Stimulated activated CD8-positive, alpha-beta memory T cell treated with anti-CD3 and anti-CD28 coated beads, Interleukin-7, amount 100 ng/mL, for 48 hours (primary cell): Measurements from ENCODE around the gene GAD2.

Source experiments
- DNase-seq, 2 donors: peaks; one replicate each; pipeline ENCODE4 v3.0.0-alpha.2; 2020; ENCODE audit warnings: low read depth in 1 of 2; ENCODE audit errors: extremely low read depth in 1 of 2

GAD2 gene

DNA sequence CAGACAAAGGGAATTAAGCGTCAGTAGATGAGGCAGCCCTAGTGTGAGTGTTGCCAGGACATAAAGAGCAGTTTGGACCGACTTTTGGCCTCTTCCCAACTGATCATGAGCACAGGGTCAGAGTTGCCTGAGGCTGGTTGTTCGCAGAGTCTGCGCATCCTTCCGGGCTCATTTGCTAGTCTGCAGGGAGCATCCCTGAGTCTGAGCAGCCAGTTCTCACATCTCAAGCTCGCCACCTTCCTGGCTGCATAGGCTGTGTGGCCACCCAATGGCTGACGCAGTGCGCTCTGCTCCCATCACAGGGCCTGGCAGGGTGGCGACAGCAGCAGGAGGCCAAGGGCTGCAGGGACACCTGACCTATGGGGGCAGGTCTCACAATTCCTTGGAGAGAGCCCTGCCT, 5.0 kb downstream of the GAD2 start:
- DNase-seq, result no peak

DNA sequence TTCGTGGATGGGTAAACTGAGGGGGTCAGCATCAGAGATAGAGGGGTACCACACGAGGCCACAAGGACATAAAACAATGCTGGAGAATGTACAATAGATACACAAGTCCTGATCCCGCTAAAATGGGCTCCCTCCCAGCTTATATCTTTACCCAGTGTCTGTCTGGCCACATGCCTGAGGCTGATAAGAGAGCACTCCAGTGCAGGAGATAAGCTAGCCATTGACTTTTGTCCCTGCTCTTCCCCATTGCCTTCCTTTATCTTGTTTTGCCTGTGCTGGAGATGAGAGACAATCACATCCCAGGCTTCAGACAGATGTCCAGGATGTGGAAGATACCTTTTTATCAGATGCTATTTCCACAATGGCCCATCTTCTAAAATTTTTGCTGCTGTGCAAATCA, 6.0 kb downstream of the GAD2 start:
- DNase-seq, result no peak

DNA sequence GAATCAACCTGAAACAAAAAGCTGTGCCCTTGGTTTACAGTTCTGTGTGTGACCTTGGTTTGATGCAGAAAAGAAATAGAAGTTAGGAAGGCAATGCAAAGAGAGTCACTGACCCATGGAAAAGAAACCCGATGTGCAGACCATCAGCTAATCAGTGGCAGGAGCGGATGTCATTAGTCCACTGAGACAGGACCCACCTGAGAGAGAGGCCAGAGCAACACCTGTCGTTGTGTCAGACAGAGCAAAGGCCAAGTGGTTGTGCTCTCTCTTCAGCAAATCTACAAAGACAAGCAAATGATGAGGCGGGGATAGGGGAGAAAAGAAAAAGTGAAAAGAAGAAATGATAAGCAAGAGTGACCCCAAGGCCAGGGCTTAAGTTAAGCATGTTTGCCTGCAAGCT, 8.7 kb downstream of the GAD2 start:
- no peak for DNase-seq

DNA sequence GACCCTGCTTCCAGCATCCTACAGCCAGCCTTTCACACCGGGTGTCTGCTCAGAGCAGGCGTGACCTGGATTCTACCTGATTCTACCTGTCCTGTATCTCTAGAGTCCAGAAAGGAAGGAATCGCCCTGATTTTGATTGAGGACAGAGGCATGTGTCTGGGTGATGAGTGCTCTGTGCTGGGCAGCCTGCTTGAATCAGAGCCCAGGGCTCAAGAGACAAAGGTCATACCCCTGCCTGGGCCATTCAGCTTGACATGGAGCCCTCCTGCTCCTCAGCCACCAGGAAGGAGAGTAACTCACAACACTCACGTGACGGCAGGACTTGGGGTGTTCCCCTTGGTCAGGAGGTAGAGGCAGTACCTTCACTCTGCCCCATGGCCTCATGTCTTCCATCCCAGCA, 11.2 kb downstream of the GAD2 start:
- DNase-seq, result no peak

DNA sequence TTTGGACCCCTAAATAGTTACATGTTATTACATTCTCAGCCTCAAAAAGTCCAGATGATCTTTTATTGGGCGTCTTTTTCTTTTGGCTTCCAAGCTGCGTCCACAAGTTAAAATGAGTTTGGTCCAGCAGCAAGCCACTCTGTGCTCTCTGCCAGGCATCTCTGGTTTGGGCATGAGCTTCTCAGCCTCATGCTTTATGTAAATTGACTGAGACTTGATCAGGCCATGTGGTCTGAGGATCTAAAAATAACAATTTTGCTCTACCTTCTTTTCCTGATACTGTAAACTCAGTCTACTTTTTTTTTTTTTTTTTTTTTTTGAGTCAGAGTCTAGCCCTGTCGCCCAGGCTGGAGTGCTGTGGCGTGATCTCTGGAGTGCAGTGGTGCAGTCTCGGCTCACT, 15.6 kb downstream of the GAD2 start:
- DNase-seq, result no peak

DNA sequence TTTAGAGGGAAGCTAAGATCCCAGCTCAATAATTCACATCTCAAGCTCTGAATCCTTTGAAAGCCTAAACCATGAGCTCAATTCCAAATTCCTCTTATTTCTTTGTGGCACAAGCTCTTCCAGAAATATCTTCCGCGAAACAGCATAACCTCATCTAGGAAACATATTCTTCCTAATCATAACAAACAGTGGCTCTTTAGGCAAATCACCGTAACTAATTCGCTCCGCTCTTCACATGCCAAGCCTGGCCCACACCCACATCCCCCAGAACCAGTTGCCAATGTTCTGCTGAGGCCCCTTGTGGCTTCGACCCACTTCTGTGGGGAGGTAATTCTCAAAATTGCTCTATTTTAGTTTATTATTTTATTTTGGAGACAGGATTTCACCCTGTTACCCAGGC, 19.2 kb downstream of the GAD2 start:
- no peak for DNase-seq

DNA sequence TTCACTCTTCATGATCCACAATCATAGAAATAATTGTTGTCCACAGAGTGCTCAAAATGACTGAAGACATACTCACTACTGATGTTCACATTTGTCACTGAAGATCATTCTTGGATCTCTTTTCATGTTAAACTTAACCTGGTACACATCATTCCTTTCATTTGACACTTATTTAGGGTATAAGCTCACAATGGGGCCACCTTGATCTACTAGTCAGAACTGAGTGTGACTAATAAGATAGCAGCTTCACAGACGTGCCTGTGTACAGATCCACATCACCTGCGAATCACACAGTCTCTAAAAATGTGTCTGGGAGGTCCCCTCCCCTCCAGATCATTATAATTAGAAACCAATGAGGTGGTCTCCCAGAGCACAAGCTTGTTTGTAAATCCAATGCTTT, 21.8 kb downstream of the GAD2 start:
- DNase-seq, result no peak

DNA sequence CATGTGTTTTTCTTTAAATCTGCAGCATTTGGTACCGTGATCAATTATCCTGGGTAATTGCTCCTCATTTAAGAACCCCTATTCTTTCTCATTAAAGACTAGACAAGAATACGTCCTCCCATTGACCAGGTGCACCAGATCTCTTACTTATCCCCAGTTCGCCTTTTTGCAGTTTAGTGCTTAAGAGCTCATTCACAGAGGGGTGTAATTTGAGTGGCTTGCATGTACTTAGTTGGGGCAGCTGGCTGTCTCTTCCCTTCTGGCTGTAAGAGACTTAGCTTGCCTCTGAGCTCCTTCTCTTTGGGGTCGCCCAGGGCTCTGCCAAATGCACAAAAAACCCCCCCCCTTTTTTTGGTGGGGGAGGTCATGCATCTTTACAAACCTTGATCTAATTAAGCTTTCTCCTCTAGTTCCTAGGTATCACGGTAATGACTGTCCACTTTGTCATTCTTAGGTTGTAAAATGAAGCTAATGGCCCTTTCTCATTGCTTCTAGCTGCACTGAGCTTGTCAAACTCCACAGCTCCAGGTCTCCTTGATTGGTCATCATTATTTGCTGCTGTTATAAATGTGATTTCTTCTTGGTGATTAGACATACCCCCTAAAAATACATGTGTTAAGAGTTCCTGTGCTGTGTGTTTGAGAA, 26.3 kb downstream of the GAD2 start:
- DNase-seq, result no peak

DNA sequence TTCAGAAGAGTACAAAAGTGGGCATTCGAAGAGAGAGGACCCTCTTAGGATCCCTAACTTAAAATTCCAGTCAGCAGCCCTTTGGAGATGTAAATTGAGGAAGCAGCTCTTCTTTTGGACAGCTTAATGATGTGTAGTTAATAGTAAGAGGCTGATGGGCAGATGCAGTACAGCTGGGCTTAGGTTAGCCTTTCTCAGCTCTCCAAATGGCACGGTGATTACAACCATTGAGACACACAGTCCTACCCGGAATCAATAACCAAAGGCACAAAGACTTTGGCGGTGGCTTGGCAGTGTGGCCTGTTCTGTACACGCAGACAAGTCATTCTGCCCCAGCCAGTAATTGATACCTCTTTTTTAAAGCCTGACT, 26.8 kb downstream of the GAD2 start:
- no peak for DNase-seq

DNA sequence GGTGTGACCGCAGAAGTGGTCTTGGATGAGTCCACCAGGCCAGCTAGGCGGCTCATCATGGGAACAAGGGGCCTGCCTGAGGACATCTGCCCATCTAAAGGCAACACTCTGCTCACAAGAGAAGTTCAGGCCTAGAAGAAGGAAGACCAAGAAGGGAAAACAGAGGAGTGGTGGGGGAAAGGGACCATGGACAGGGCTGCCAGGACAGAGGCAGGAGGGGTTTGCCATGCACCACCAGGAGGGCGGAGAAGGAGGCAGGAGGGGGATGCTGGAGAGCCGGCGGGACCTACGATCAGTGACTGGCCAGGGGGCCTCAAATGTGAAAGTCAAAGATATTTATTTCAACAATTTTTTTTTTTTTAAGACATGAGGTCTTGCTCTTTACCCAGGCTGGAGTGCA, 33.1 kb downstream of the GAD2 start:
- DNase-seq, result no peak

DNA sequence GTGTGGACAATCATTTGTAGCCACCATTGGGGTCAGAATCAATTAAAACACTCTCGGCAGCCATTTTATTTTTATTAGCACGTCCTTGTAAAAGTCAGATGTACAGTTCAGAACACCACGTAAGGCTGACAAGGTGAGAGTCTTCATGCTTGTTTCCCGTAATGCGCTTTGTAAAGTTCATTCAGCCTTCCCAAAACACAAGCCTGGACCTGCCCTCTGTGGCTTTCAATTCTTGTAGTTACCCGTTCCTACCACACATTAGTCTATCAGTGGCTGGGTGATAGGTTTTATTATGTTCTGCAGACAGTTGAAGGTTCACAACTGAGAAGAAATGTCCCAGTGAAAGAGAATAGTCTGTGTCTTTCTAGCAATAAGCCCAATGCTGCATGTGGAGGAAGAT, 35.4 kb downstream of the GAD2 start:
- DNase-seq, result no peak

DNA sequence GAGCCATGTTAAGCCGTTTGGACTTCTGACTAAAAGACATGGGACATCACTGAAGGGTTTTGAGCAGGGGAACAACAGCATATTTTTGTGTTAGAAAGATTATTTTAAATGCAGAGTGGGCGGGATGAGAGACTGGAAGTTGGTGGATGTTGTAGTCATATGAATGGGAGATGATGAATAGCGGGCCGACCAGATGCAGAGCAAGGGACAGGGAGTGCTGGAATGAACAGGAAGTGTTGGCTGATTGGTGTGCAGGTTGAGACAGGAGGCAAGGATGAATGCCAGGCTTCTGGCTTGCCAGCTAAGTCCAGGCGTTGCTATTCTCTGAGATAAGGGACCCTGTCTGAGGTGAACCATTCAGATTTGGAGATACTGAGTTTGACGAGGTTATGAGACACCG, 38.0 kb downstream of the GAD2 start:
- no peak for DNase-seq

DNA sequence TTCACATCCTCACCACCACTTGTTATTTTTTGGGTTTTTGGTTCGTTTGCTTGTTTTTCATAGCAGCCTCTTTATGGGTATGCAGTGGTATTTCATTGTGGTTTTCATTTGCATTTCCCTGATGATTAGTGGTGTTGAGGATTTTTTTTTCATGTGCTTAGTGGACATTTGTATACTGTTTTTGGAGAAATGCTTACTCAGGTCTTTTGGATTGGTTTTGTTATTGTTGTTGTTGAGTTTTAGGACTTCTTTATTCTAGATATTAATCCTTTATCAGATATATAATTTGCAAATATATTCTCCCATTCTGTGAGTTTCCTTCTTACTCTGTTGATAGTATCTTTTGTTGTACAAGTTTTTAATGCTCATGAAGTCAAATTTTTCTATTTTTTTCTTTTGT, 42.8 kb downstream of the GAD2 start:
- no peak for DNase-seq

DNA sequence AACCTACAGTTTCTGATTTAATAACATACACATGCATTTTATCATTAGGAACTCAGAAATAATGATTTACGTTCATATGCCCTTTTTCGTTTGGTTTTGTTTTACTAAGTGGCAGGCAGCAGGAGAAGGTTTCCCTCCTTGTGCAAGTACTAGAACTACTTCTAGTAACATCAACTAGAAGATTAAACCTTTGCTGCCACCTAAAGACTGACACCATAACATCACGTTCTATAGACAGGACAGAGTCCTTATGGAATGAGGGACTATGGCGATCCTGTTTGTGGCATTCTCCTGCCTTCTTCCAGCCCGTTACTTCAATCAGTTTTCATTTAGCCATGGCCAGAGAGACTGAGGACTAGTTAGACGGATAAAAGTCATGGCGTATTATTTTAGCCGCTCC, 53.2 kb downstream of the GAD2 start:
- no peak for DNase-seq

DNA sequence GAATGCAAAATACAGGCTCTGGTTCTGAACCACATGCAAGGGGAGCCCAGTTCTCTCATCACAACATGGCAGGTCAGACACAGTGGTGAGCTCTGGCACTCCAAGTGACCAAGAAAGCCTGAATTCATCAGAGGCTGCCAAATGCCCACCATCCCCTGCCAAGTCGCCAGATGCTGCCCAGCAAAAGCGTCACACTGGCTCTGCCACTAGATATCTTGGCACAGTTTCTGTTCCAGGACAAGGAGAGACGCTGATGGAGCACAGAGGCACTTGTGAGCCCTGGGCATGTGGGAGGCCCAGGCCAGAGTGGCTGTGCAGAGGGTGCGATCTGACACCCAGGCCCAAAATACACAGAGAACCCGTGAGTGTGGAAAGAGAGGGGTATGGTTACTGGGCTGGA, 57.8 kb downstream of the GAD2 start:
- no peak for DNase-seq

DNA sequence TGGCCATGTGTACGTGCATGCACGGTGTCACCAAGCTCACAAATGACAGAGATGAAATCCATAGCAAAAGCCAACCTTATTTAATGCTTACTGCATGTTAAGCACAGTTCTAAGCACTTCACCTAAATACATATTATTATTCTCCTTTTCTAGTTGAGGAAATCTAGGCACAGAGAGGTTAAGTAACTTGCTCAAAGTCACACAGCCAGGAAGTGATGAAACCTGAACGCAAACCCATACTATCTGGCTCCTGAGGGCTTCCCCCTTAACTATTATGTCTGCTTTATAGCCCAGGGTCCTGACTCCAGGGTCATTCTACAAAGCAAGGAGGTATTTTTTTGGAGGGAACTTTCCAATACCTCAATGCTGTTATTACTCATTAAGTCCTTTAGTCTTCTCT, 61.7 kb downstream of the GAD2 start:
- no peak for DNase-seq

DNA sequence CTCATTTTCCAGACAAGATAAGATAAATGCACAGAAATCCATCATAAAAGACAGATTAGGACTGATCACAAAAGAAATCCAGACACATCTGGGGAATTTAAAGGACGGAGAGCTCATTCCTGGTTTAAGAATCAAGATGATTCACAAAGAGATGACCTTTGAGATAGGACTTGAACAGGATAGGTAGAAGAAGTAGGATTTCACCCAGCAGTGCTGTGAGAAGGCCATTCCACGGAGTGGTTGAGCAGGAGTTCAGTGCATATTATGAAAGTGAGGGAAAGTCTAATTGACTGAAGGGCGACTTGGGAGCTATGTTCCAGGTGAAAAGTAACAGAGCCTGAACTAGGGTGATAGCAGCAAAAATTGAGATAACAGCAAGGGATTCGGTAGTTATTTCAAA, 73.7 kb downstream of the GAD2 start:
- DNase-seq, result no peak

DNA sequence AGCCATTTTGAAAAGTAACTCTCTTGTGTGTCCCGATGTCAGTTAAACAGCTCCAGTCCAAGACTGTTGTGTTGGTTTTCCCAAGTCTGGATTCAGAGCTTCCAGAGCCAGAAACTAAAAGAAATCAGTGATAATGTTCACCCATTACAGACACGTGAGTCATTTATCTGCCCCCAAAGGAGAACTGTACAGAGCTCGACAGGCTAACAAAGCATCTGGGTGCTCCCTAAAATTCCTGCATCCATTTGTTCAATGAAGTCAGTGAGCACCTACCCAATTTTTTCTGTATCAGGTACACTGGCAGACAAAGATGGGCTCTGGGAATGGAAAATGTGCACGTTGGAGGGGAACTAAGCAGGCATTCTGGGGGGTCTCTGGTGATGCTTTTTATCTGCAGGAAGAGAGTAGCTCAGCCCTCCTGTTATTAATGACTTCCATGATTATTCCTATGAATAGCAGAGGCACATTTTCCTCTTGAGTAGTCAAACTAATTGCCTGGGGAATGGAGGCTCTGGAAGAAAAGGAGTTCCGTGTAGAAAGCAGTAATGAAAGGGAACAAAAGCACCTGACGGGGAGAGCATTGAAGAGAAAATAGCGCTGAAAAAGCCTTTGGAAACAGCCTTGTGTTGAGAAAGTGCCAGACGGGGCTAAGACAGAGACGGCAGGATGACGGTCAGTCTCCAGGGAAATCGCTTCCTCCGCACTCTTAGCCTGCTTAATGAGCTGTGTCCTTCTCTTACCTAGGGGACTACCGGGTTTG, 75.3 kb downstream of the GAD2 start:
- DNase-seq, result no peak

DNA sequence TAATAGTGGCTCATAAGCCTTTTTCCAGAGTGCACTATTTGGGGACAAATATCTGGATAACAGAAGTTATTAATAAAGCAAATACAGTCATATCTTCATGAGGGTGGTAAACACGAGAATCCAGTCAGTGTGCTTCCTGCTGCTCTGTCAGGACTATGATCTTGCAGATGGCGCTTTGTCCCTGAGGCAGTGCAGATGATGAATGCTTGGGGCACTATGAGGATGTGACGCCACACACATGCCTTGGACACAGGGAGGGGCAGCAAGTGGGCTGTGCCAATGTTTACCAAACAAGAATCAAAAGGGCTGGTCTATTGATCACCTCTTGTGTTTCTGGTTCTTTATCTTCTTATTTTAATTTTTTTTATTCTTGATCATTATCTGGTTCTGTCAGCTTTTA, 79.8 kb downstream of the GAD2 start:
- DNase-seq, result no peak

DNA sequence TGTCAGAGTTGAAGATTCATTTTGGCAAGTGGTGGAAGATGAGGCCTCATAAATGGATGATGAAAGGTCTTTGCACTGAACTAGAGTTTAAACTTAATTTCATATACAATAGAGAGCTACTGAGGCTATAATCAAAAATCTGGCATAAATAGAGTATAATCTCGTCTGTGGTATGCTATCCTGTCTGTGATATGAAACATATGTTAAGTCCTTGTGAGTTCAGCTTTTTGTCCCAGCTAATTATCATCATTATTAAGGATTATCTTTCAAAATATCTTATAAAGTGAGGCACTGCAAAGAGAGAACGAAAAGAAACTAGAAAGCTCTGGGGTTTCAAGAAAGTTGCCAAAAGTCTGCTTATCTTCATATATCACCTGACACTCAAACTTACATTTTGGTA, 83.4 kb downstream of the GAD2 start:
- no peak for DNase-seq

DNA sequence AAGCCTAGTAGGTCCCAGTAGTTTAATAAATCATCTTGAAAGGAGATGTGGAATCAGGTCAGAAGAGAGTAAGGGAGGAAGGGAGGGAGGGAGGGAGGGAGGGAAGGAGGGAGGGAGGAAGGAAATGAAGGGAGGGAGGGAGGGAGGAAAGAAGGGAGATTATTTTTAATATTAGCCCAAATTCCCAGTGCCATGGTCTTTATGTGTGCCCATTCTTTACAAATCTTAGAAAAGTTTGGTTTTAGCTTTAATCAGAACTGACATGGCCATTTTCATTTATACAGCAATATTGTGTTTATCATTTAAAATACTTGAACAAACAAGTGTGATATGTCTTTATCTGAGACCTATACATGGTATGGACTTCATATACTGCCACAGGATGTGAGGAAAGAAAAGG, 86.8 kb downstream of the GAD2 start:
- no peak for DNase-seq

DNA sequence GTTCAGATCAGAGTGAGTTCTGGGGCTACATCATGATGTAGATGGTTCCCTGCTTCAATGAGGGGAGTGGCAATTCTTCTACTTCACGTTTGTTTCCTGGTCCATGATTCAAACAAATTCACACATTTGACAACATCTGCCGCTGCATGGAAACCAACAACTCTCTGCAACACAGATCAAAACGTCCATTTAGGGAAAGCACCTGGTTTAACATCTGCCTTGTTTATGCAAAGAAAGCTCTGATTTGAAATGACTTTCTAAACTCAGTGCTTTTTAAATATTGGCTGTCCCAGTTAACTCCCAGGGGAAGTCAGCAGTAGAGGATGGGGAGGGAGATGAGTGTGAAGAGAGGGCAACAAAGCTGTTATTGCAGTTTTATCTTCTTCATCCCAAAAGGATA, 93.8 kb downstream of the GAD2 start:
- no peak for DNase-seq

DNA sequence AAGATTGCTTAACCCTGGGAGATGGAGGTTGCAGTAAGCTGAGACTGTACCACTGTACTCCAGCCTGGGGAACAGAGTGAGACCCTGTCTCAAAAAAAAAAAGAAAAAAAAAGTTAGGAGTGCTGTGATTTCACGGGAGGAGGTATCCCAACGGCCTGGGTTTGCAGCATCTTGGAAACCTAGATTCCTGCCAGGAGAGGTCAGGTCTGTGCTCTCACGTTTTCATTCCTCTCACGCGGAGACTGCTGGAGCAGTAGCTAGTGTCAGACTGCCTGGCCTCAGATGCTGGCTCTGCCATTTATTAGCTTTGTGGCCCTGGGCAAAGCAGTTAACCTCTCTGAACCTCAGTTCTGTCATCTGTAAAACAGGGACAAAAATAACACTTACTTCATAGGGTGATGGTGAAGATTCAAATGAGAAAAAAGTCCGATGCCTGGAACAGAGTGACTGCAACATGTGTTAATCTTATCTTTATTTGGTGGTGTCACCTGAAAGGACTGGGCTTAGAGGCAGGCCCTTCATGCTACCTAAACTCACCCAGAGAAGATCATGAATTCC, 94.9 kb downstream of the GAD2 start:
- no peak for DNase-seq
